Measurements from ENCODE around the gene PRKCE. TPM values are rescaled to one million over a fixed set of nuclear protein-coding genes. Genes with fewer than 3 reads are reported as not detected.
A peak's percentile ranks its signal among the peaks of the same experiment; 100 is the strongest.

The PRKCE gene
- total RNA-seq, 2 experiments from 2014 or later, result 24.9 to 26.2 TPM

DNA sequence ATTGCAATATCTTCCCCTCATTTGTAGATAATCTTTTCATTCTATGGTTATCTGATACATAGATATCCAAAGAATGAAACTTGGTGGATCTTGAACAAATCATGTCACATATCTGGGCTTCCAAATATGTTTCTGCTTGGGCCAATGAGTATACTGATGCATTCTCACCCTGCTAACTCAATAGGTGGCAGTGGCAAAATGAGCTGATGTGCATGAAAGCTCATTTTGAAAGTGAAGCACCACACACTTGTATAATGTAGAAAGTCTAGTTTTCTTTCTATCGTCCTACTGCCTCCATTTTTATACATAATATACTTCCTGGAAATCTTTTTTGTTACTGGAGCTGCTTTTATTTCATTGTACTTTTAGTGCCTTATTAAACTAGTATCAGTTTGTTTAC is 208.2 kb downstream of the PRKCE start:
- no peak overlapping the region for H3K4me3 Mint-ChIP-seq
- peaks cover 45% of the 10 kb centered on the region for H3K4me1 Mint-ChIP-seq (ENCODE audit: low read depth)
- H3K27me3 Mint-ChIP-seq, result no peaks in the 10 kb centered on the region
- no peaks in the 10 kb centered on the region for H3K9me3 ChIP-seq (ENCODE audit: control insufficient read depth in 1 of 2, insufficient read depth in 1 of 2, low read length in 2 of 2)
- H3K27ac Mint-ChIP-seq, result no peak overlapping the region
- intact Hi-C loops (cut with DNase I, micrococcal nuclease), result loop anchor here in 1 of 2 experiments (2.0 kb wide), 1 partner anchor 31 kb away; no protein-coding TSS in a partner anchor
- H3K4me1 ChIP-seq (ENCODE audit: insufficient read depth, low read length), result peaks cover 20% of the 10 kb centered on the region
- H3K36me3 Mint-ChIP-seq (ENCODE audit: low read depth), result no peaks in the 10 kb centered on the region
- H3K9me3 Mint-ChIP-seq, result no peaks in the 10 kb centered on the region
- no peaks in the 10 kb centered on the region for H3K27me3 ChIP-seq (ENCODE audit: control insufficient read depth in 1 of 2, insufficient read depth in 2 of 2, low read length in 2 of 2)
- H3K4me3 ChIP-seq (ENCODE audit: low read length), result no peak overlapping the region
- no peaks in the 10 kb centered on the region for H3K36me3 ChIP-seq (ENCODE audit: insufficient read depth, low read length)
- no peak for DNase-seq
- H3K27ac ChIP-seq (ENCODE audit: low read depth in 1 of 2, low read length in 2 of 2), result no peak overlapping the region
- ATAC-seq (ENCODE audit: poor library complexity), result no peak
- ChIA-PET CTCF (interaction anchor here (0.6 kb wide), 1 partner anchor 341 kb away, joined by 3 read pairs; no protein-coding TSS in a partner anchor), POLR2A (interaction anchor here (0.9 to 1.0 kb wide), 2 partner anchors 31 to 204 kb away, joined by 3 to 4 read pairs; no protein-coding TSS in a partner anchor)
- no peak for TF ChIP-seq CTCF (IDR thresholded peaks at IDR 0.05)

GRCh38 chr2:45860136-45861121 is 209.0 kb downstream of the PRKCE start:
- no peaks in the 10 kb centered on the region for H3K27me3 ChIP-seq (ENCODE audit: control insufficient read depth in 1 of 2, insufficient read depth in 2 of 2, low read length in 2 of 2)
- H3K4me1 ChIP-seq (ENCODE audit: insufficient read depth, low read length), result peaks cover 20% of the 10 kb centered on the region
- intact Hi-C loops (cut with DNase I, micrococcal nuclease), result loop anchor here in 1 of 2 experiments (2.0 kb wide), 1 partner anchor 30 kb away; no protein-coding TSS in a partner anchor
- no peaks in the 10 kb centered on the region for H3K36me3 ChIP-seq (ENCODE audit: insufficient read depth, low read length)
- ATAC-seq (ENCODE audit: poor library complexity), result peak; percentile 73
- POLR2A ChIA-PET, result interaction anchor here (0.9 to 1.0 kb wide), 2 partner anchors 31 to 204 kb away, joined by 3 to 4 read pairs; no protein-coding TSS in a partner anchor
- Mint-ChIP-seq H3K4me3 (peak overlapping the region; percentile 88), H3K27ac (peak overlapping the region; percentile 81), H3K9me3 (no peaks in the 10 kb centered on the region), H3K27me3 (no peaks in the 10 kb centered on the region), H3K36me3 (ENCODE audit: low read depth) (no peaks in the 10 kb centered on the region), H3K4me1 (ENCODE audit: low read depth) (peaks cover 45% of the 10 kb centered on the region)
- peak overlapping the region in 1 of 2 donors; percentile 14 for H3K27ac ChIP-seq (ENCODE audit: low read depth in 1 of 2, low read length in 2 of 2)
- CTCF ChIA-PET, result no interaction called here
- peak overlapping the region; percentile 52 for H3K4me3 ChIP-seq (ENCODE audit: low read length)
- no peak for TF ChIP-seq CTCF (IDR thresholded peaks at IDR 0.05)
- H3K9me3 ChIP-seq (ENCODE audit: control insufficient read depth in 1 of 2, insufficient read depth in 1 of 2, low read length in 2 of 2), result no peaks in the 10 kb centered on the region
- peak in 7 of 14 experiments; percentile 4 to 48 (median 28) for DNase-seq

DNA sequence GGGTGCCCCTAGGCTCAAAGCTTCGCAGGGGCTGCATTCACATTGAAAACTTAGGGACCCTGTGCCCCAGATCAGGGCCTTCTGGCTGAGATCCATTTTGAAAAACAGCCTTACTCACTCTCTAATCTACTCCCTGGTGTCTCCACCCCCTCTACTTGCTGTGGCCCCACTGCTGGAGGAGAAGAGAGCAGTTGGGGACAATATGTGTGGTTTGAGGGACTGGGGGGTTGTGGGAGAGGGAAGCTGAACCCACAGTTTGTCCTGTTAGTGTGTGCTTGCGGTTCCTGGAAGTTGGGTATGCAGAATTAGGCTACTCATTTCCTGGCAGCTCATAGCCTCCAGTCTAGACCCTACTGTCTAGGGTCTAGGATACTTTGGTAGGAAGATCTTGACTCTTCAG is 211.4 kb downstream of the PRKCE start:
- ChIA-PET POLR2A (interaction anchor here (1.0 kb wide), 1 partner anchor 10 kb away, joined by 3 read pairs; no protein-coding TSS in a partner anchor), CTCF (no interaction called here)
- no peak for ATAC-seq (ENCODE audit: poor library complexity)
- Histone ChIP-seq H3K36me3 (ENCODE audit: insufficient read depth, low read length) (no peaks in the 10 kb centered on the region), H3K27me3 (ENCODE audit: control insufficient read depth in 1 of 2, insufficient read depth in 2 of 2, low read length in 2 of 2) (no peaks in the 10 kb centered on the region), H3K4me3 (ENCODE audit: low read length) (no peak overlapping the region), H3K4me1 (ENCODE audit: insufficient read depth, low read length) (peaks cover 19% of the 10 kb centered on the region), H3K9me3 (ENCODE audit: control insufficient read depth in 1 of 2, insufficient read depth in 1 of 2, low read length in 2 of 2) (no peaks in the 10 kb centered on the region), H3K27ac (ENCODE audit: low read depth in 1 of 2, low read length in 2 of 2) (no peak overlapping the region)
- H3K36me3 Mint-ChIP-seq (ENCODE audit: low read depth), result no peaks in the 10 kb centered on the region
- TF ChIP-seq CTCF (IDR thresholded peaks at IDR 0.05), result no peak
- intact Hi-C loops (cut with DNase I, micrococcal nuclease), result no loop called here
- DNase-seq, result no peak
- H3K4me3 Mint-ChIP-seq, result no peak overlapping the region
- H3K27me3 Mint-ChIP-seq, result no peaks in the 10 kb centered on the region
- peaks cover 42% of the 10 kb centered on the region for H3K4me1 Mint-ChIP-seq (ENCODE audit: low read depth)
- no peaks in the 10 kb centered on the region for H3K9me3 Mint-ChIP-seq
- no peak overlapping the region for H3K27ac Mint-ChIP-seq
